Skeletal muscle satellite cell (primary cell): ENCODE data around the gene G3BP2.
"Not testable (repeated sequence)": the region's sequence is repeated elsewhere in the genome, so short reads cannot be mapped to it uniquely, and the experiment has no call there.

Source experiments
- H3K27me3 ChIP-seq: 2 replicates; pipeline ENCODE4 v1.7.0; 2013; ENCODE audit warnings: low read length; ENCODE audit not compliant: control insufficient read depth, insufficient read depth
- H3K36me3 ChIP-seq: 2 replicates; pipeline ENCODE4 v1.7.0; 2013; ENCODE audit warnings: mild to moderate bottlenecking, control low read depth, low read length; ENCODE audit not compliant: insufficient read depth
- H3K4me1 ChIP-seq: 2 replicates; pipeline ENCODE4 v1.7.0; 2013; ENCODE audit warnings: low read length; ENCODE audit not compliant: control insufficient read depth, insufficient read depth
- H3K4me2 ChIP-seq: 2 replicates; pipeline ENCODE4 v1.7.0; 2013; ENCODE audit warnings: mild to moderate bottlenecking, low read length
- H3K4me3 ChIP-seq: 2 replicates; pipeline ENCODE4 v1.7.0; 2013; ENCODE audit warnings: low read length
- H3K9ac ChIP-seq: 2 replicates; pipeline ENCODE4 v1.7.0; 2013; ENCODE audit warnings: mild to moderate bottlenecking, low read depth, low read length, moderate library complexity
- H3K9me3 ChIP-seq: replicated peaks from 2 replicates; pipeline ENCODE4 v1.7.0; 2013; ENCODE audit warnings: mild to moderate bottlenecking, control low read depth, low read length

Gene G3BP2

GRCh38 chr4:75702919-75703411 lies 29.8 kb upstream of the G3BP2 start:
- Histone ChIP-seq H3K36me3 (no peaks in the 10 kb centered on the region), H3K4me1 (no peaks in the 10 kb centered on the region), H3K4me3 (no peak overlapping the region)

DNA sequence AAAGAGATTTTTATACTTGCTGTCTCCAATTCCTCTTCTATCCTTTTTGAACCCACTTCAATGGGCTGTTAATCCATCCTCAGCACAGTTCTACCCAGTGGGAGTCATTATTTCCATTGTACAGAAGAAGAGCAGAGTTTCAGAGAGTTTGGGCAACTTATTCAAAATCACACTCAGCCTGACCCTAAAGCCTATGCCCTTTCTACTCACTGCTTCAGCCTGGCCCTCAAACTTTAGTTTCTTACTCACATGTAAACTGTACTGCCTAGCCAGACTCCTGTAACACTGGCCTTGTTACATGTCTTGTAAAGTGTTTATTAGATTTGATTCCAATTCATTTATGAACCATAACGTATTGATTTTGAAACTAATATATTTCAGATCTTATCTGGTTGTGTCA lies 26.1 kb upstream of the G3BP2 start:
- Histone ChIP-seq H3K9me3 (no peaks in the 10 kb centered on the region), H3K27me3 (no peaks in the 10 kb centered on the region), H3K4me1 (no peaks in the 10 kb centered on the region), H3K4me3 (no peak overlapping the region), H3K36me3 (no peaks in the 10 kb centered on the region), H3K9ac (no peak overlapping the region), H3K4me2 (no peak overlapping the region)

More at GRCh38 chr4:75702919-75703411, 29.8 kb upstream of the G3BP2 start:
- Histone ChIP-seq H3K9ac (no peak overlapping the region), H3K4me2 (no peak overlapping the region), H3K27me3 (no peaks in the 10 kb centered on the region), H3K9me3 (no peaks in the 10 kb centered on the region)

GRCh38 chr4:75698963-75699228 lies 25.7 kb upstream of the G3BP2 start:
- no peak overlapping the region for H3K4me2 ChIP-seq
- H3K9ac ChIP-seq: no peak overlapping the region
- H3K27me3 ChIP-seq: no peaks in the 10 kb centered on the region
- H3K4me1 ChIP-seq: no peaks in the 10 kb centered on the region
- H3K36me3 ChIP-seq: no peaks in the 10 kb centered on the region
- H3K9me3 ChIP-seq: no peaks in the 10 kb centered on the region
- no peak overlapping the region for H3K4me3 ChIP-seq

DNA sequence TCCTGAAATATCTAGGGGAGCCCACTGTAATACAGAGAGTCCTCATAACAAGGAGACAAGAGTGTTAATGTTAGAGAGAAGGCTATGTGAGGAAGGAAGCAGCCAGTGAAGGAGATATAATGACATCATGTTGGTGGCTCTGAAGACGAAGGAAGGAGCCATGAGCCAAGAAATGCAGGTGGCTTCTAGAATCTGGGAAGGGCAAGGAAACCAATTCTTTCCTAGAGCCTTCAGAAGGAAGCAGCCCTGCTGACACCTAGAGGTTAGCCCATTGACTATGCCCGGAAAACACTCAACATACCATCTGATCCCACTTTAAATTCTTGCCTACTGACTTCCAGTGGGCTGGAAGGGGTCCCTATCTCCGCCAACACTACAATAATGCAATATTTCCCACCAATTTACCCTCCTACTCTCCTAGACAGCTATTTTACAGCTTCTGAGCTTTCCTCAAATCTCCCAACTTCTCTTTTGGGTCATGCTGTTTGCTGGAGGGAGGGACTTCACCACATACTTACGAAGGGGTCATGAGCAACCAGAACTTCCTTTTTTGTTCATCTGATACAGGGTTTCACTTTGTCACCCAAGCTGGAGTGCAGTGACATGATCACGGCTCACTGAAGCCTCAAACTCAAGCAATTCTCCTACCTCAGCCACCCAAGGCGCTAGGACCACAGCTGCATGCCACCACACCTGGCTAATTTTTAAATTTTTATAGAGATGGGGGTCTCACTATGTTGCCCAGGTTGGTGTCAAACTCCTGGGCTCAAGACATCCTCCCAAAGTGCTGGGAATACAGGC lies 25.2 kb upstream of the G3BP2 start:
- Histone ChIP-seq H3K4me3 (no peak overlapping the region), H3K27me3 (no peaks in the 10 kb centered on the region), H3K4me1 (no peaks in the 10 kb centered on the region), H3K4me2 (no peak overlapping the region), H3K9me3 (no peaks in the 10 kb centered on the region), H3K36me3 (no peaks in the 10 kb centered on the region), H3K9ac (no peak overlapping the region)

DNA sequence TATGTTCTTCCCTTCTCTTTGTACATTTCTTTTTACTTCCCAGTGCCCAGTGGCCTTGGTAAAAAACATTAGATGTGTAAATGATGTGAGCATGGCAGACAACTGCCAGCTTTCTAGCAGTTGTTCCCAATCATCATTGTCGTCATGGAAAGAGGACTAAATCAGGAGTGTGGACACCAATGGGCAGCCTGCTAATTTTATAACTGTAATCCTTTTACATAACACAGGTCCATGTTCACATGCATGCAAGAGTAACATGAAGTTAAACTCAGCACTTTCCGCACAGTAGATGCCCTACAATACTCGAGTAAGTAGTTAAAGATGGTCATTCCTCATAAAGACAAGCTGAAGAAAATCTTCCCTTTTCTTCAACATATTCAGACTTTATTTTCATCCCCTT lies 23.4 kb upstream of the G3BP2 start:
- no peak overlapping the region for H3K9ac ChIP-seq
- H3K27me3 ChIP-seq: no peaks in the 10 kb centered on the region
- no peak overlapping the region for H3K4me3 ChIP-seq
- H3K9me3 ChIP-seq: no peaks in the 10 kb centered on the region
- H3K36me3 ChIP-seq: no peaks in the 10 kb centered on the region
- H3K4me1 ChIP-seq: no peaks in the 10 kb centered on the region
- no peak overlapping the region for H3K4me2 ChIP-seq

DNA sequence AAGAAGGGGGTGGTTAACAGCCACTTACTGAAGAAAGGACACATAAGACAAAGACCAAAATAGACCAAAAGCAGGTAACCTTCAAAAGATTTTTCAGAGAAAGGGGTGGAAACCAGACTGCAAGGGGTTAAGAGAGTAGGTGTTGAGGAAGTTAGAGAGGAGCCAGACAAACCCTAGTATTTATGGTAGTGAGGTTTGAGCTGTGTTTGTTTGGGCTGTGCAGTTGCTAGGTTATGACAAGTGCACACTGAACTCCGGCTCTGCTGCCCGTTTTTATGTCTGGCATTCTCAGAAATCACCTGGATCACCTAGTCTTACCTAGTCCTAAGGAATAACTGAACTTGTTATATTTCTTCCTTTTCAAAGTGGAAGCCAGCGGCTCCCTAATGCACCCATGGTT lies 22.9 kb upstream of the G3BP2 start:
- H3K4me3 ChIP-seq: no peak overlapping the region
- no peaks in the 10 kb centered on the region for H3K27me3 ChIP-seq
- no peak overlapping the region for H3K4me2 ChIP-seq
- H3K4me1 ChIP-seq: no peaks in the 10 kb centered on the region
- no peaks in the 10 kb centered on the region for H3K9me3 ChIP-seq
- no peaks in the 10 kb centered on the region for H3K36me3 ChIP-seq
- H3K9ac ChIP-seq: no peak overlapping the region

GRCh38 chr4:75692066-75692465 lies 18.9 kb upstream of the G3BP2 start:
- not testable (repeated sequence) for H3K4me2 ChIP-seq, H3K4me1 ChIP-seq, H3K9ac ChIP-seq, H3K36me3 ChIP-seq, H3K27me3 ChIP-seq, H3K9me3 ChIP-seq, H3K4me3 ChIP-seq

DNA sequence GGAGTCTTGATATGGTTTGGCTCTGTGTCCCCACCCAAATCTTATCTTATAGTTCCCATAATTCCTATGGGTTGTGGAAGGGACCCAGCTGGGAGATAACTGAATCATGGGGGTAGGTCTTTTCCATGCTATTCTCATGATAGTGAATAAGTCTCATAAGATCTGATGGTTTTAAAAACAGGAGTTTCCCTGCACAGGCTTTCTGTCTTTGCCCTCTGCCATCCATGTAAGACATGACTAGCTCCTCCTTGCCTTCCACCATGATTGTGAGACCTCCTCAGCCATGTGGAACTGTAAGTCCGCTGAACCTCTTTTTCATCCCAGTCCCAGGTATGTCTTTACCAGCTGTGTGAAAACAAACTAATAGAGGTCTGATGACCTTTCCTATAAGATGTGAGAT lies 13.9 kb upstream of the G3BP2 start:
- not testable (repeated sequence) for H3K9me3 ChIP-seq, H3K9ac ChIP-seq, H3K4me1 ChIP-seq, H3K4me2 ChIP-seq, H3K36me3 ChIP-seq, H3K27me3 ChIP-seq, H3K4me3 ChIP-seq

DNA sequence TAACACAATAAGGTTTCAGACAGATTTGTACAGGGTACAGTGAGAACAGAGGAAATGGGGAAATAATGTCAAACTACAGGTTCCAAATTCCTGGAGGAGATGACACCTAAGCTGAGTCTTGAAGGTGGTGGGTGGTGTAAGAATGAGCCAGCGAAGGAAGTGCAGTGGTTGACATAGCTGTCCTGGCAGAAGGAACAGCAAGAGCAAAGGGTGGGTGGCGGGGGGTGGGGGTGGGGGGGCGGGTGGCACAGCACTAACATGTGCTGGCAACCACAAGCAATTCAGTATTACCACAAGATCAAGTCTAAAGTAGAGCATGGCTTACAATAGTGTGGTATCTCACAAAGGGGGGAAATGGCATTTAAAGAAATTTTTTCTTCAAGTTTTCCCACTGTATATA lies 13.1 kb upstream of the G3BP2 start:
- no peaks in the 10 kb centered on the region for H3K9me3 ChIP-seq
- H3K4me3 ChIP-seq: no peak overlapping the region
- H3K9ac ChIP-seq: no peak overlapping the region
- no peak overlapping the region for H3K4me2 ChIP-seq
- no peaks in the 10 kb centered on the region for H3K4me1 ChIP-seq
- H3K36me3 ChIP-seq: no peaks in the 10 kb centered on the region
- H3K27me3 ChIP-seq: no peaks in the 10 kb centered on the region

DNA sequence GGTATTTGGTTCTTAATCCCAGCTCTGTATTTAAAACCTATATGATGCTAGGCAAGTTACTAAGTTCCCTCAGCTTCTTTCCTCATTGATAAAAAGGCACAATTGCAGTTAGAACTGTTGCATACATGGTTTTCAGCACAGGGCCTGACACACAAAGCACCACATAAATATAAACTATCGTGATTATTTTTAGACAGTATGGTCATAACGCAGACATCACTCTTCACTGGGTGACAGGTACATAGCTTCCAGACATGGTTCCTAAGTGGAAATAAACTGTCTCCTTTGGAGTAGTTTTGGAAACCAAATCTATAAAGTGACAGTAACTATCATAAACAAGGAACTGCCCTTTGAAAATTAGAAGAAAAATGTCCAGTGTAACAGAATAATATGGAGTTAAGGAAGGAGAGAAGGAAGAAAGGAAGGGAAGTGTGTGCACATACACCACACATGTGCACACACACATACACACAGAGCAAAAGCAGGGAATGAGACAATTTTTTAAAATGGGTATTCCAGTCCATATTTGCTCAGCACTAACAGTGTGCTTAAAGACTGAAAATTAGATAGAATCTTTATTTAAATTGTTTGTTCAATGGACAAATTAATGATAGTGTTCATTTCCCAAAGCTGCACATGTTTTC lies 12.5 kb upstream of the G3BP2 start:
- H3K36me3 ChIP-seq: no peaks in the 10 kb centered on the region
- no peak overlapping the region for H3K4me3 ChIP-seq
- no peaks in the 10 kb centered on the region for H3K4me1 ChIP-seq
- H3K27me3 ChIP-seq: no peaks in the 10 kb centered on the region
- H3K4me2 ChIP-seq: no peak overlapping the region
- H3K9me3 ChIP-seq: no peaks in the 10 kb centered on the region
- no peak overlapping the region for H3K9ac ChIP-seq

DNA sequence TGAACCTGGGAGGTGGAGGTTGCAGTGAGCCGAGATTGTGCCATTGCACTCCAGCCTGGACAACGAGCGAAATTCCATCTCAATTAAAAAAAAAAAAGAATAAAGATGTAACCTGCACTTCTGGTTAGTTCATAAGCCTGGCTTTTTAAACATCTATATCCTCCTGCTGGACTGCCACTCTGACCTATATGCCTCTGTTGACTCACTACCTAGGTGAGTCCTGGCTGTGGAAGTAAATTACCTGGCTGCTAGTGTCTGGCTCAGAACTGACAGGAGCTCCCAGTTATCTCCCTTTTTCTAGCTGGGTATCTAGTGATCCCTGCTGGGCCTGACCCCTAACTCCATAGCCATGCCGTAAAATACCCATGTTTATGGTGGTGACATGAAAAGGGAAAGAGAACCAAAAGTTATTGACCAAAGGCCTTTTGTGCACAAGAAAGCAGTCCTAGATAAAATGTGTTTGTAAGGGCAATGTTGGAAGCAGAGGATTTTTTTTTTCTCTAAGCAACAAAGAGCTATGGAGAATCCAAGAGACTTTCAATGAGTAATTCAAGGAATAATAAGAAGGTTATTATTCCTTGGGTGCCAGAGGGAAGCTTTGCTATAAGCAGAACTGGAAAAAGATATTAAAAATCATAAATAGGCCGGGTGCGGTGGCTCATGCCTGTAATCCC lies 10.4 kb upstream of the G3BP2 start:
- Histone ChIP-seq H3K9ac (no peak overlapping the region), H3K36me3 (no peaks in the 10 kb centered on the region), H3K4me1 (no peaks in the 10 kb centered on the region), H3K4me3 (no peak overlapping the region), H3K4me2 (no peak overlapping the region), H3K27me3 (no peaks in the 10 kb centered on the region), H3K9me3 (no peaks in the 10 kb centered on the region)
